Measurements from ENCODE around the gene SKAP1. TPM values are rescaled to one million over a fixed set of nuclear protein-coding genes. Genes with fewer than 3 reads are reported as not detected.
A peak's percentile ranks its signal among the peaks of the same experiment; 100 is the strongest.

The SKAP1 gene
- total RNA-seq, 1 donor from 2014 or later, result not detected

DNA sequence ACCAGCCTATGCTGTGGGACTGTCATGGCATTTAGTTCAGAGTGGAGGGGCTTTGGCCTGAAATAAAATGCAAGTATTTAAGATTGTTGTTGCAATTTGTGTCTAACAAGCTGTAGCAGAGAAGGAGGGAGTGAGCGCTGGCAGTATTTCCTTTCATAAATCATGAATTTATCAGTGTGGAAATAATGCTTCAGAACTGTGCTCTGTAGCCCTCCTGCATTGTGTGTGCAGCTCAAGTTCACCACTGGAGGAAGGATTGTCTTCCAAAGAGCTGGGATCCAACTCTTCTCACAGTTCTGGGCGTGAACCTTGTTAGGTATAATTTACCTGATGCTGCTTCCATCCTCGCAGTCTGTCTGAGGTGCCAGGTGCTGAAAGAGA, 307.4 kb downstream of the SKAP1 start:
- Mint-ChIP-seq H3K27ac (peak overlapping the region; percentile 92), H3K36me3 (peaks cover 23% of the 10 kb centered on the region), H3K27me3 (ENCODE audit: insufficient read depth, low read depth) (peaks cover 2% of the 10 kb centered on the region), H3K4me3 (peak overlapping the region; percentile 79), H3K9me3 (no peaks in the 10 kb centered on the region), H3K4me1 (peaks cover 45% of the 10 kb centered on the region)
- peak overlapping the region; percentile 66 for H3K4me2 ChIP-seq
- H3K79me2 ChIP-seq (ENCODE audit: low read depth), result no peaks in the 10 kb centered on the region
- H4K20me1 ChIP-seq (ENCODE audit: low read depth), result peaks cover 15% of the 10 kb centered on the region
- H3F3A ChIP-seq (ENCODE audit: low read depth), result peaks cover 38% of the 10 kb centered on the region
- peak overlapping the region; percentile 88 for H3K27ac ChIP-seq
- no peaks in the 10 kb centered on the region for H3K9me3 ChIP-seq (ENCODE audit: low read depth)
- TF ChIP-seq, protein P1, sequence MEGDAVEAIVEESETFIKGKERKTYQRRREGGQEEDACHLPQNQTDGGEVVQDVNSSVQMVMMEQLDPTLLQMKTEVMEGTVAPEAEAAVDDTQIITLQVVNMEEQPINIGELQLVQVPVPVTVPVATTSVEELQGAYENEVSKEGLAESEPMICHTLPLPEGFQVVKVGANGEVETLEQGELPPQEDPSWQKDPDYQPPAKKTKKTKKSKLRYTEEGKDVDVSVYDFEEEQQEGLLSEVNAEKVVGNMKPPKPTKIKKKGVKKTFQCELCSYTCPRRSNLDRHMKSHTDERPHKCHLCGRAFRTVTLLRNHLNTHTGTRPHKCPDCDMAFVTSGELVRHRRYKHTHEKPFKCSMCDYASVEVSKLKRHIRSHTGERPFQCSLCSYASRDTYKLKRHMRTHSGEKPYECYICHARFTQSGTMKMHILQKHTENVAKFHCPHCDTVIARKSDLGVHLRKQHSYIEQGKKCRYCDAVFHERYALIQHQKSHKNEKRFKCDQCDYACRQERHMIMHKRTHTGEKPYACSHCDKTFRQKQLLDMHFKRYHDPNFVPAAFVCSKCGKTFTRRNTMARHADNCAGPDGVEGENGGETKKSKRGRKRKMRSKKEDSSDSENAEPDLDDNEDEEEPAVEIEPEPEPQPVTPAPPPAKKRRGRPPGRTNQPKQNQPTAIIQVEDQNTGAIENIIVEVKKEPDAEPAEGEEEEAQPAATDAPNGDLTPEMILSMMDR (IDR thresholded peaks at IDR 0.05), result no peak
- no peak for TF ChIP-seq EZH2phosphoT487 (IDR thresholded peaks at IDR 0.05)
- no peak for TF ChIP-seq EZH2 (IDR thresholded peaks at IDR 0.05)
- H2AFZ ChIP-seq (replicated peaks), result no peak overlapping the region
- H3K27me3 ChIP-seq, result no peaks in the 10 kb centered on the region
- no peak for DNase-seq (ENCODE audit: low spot score)
- no peak overlapping the region for H3K9ac ChIP-seq
- H3K4me3 ChIP-seq, result no peak overlapping the region
- no peaks in the 10 kb centered on the region for H3K36me3 ChIP-seq
- peaks cover 29% of the 10 kb centered on the region for H3K4me1 ChIP-seq

- H3K9me3 ChIP-seq (ENCODE audit: low read depth), result no peaks in the 10 kb centered on the region
- peak overlapping the region; percentile 79 for H3K4me3 Mint-ChIP-seq
- peak overlapping the region; percentile 88 for H3K27ac ChIP-seq
- H3K27me3 Mint-ChIP-seq (ENCODE audit: insufficient read depth, low read depth), result peaks cover 2% of the 10 kb centered on the region
- no peaks in the 10 kb centered on the region for H3K79me2 ChIP-seq (ENCODE audit: low read depth)
- peak overlapping the region; percentile 45 for H3K9ac ChIP-seq
- peaks cover 38% of the 10 kb centered on the region for H3F3A ChIP-seq (ENCODE audit: low read depth)
- H3K27ac Mint-ChIP-seq, result peak overlapping the region; percentile 92
- peaks cover 15% of the 10 kb centered on the region for H4K20me1 ChIP-seq (ENCODE audit: low read depth)
- no peak overlapping the region for H3K4me3 ChIP-seq
- no peaks in the 10 kb centered on the region for H3K27me3 ChIP-seq
- TF ChIP-seq, protein P1 (IDR thresholded peaks at IDR 0.05), result no peak
- no peak for TF ChIP-seq EZH2phosphoT487 (IDR thresholded peaks at IDR 0.05)
- TF ChIP-seq EZH2 (IDR thresholded peaks at IDR 0.05), result no peak
- no peaks in the 10 kb centered on the region for H3K9me3 Mint-ChIP-seq
- H3K36me3 Mint-ChIP-seq, result peaks cover 23% of the 10 kb centered on the region
- peak; percentile 57 for DNase-seq (ENCODE audit: low spot score)
- no peaks in the 10 kb centered on the region for H3K36me3 ChIP-seq
- H2AFZ ChIP-seq (replicated peaks), result no peak overlapping the region
- peaks cover 43% of the 10 kb centered on the region for H3K4me1 Mint-ChIP-seq
- peak overlapping the region; percentile 66 for H3K4me2 ChIP-seq
- H3K4me1 ChIP-seq, result peaks cover 29% of the 10 kb centered on the region
Measured at GRCh38 chr17:48121923-48122664, 307.9 kb downstream of the SKAP1 start.

GRCh38 chr17:48113201-48113676, 316.8 kb downstream of the SKAP1 start:
- Histone ChIP-seq H3K9me3 (ENCODE audit: low read depth) (no peaks in the 10 kb centered on the region), H3K9ac (no peak overlapping the region), H3F3A (ENCODE audit: low read depth) (peaks cover 4% of the 10 kb centered on the region), H2AFZ (replicated peaks) (no peak overlapping the region), H3K4me3 (no peak overlapping the region), H4K20me1 (ENCODE audit: low read depth) (no peaks in the 10 kb centered on the region), H3K36me3 (no peaks in the 10 kb centered on the region), H3K27ac (no peak overlapping the region), H3K4me1 (peaks cover 7% of the 10 kb centered on the region), H3K79me2 (ENCODE audit: low read depth) (peaks cover 42% of the 10 kb centered on the region), H3K27me3 (no peaks in the 10 kb centered on the region), H3K4me2 (no peak overlapping the region)
- Mint-ChIP-seq H3K4me3 (no peak overlapping the region), H3K27me3 (ENCODE audit: insufficient read depth, low read depth) (peaks cover 3% of the 10 kb centered on the region), H3K9me3 (no peaks in the 10 kb centered on the region), H3K36me3 (no peaks in the 10 kb centered on the region), H3K27ac (no peak overlapping the region), H3K4me1 (peaks cover 8% of the 10 kb centered on the region)
- DNase-seq (ENCODE audit: low spot score), result no peak
- TF ChIP-seq EZH2 (IDR thresholded peaks at IDR 0.05) (no peak), EZH2phosphoT487 (IDR thresholded peaks at IDR 0.05) (no peak)
- TF ChIP-seq, protein P1 (IDR thresholded peaks at IDR 0.05), result no peak
